Iris pigment epithelial cell (primary cell): ENCODE data around the gene OR2AT4.
"Not testable (repeated sequence)": the region's sequence is repeated elsewhere in the genome, so short reads cannot be mapped to it uniquely, and the experiment has no call there.

Experiments
- DNase-seq: peaks from one replicate; pipeline ENCODE4 v3.0.0-alpha.2; 2011; ENCODE audit warnings: low read depth

The OR2AT4 gene

DNA sequence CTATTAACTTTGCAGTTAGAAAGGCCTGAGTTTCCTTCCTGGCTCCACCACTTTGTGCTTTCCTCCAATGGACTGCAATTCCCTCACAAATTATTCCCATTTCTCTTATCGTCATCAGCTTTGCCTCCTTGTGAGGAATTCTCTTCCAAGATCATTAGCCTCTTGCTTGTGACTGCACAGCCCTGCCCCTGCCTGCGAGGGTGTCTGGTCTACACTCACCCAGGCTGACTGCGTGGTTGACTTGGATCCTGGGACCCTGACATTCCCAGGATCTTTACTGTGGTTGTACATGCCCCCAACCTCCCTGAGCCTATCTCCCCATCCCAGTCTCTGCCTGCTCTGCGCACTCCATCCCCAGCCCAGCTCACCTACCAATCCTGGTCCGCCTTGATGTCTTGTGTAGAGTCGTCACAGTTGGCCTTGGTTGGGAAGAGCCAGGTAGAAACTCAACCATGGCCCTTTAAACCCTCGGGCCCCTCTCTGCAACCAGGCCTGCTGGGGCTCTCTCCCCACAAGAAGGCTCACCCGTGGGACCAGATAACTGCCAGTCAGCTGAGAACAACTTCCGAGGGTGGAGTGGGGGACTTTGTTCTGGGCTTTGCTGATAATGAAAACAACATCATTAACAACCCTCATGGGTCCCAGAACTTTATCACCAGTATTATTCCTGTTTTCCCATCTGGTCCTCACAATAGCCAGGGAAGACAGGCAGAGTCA, at the start of gene OR2AT4:
TSS of gene OR2AT4 (minus strand) at position 421 of the 717 bp plus-strand sequence.
- DNase-seq: no peak

DNA sequence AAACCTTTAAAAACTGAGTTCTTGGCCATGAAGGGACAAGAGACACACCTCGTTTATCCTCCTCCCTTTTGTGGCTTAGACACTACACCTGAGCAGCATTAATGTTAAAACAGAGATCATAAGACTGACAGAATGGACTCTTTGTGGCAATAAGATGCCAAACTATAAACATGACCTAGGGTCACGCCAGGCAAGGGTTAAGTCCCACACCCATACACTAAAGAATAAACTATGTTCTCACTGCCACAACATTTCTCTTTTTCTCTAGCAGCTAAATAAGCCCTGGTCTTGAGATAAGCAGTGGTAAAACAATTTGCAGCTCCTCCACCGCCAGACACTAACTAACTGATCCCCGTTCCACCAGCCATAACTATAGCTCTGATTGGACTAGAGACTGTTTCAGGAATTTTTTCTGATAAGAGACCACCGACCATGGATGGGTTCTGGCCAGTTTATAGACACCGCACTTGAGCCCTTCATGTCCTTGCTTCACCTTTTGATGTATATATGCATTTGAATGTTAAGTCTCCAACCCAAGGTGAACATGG, 49.4 kb upstream of the OR2AT4 start:
- no peak for DNase-seq

DNA sequence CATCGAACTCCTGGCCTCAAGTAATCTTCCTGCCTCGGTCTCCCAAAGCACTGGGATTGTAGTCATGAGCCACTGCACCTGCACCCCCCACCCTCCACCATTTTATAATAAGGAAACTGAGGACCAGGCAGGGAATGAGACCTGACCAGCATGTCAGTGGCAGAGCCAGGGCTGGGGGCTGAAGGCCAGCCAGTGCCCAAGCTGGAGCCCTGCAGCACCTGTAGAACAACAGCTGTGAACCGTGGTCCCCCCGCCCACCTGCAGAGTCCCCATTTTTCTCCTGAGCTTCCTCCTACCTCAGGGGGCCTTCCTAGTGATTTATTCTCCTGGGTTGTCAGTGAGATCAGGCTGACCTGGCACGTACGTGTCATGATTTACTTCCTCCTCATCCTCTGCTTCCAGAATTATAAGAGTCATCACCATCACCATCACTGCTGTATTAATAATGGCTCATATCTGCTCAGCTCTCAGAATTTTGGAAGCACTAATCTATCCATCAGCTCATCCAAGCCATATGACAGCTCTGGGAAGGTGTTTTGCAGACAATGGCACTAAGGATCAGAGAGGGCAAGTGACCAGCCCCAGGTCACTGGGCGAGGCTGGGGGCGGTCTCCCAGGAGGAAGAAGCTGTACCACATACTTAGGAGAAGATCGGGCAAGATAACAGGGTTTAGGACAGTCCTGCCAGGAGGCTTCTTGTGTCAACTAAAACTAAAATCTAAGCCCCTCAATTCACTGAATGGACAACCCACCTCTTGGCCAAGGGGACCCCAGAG, 48.7 kb upstream of the OR2AT4 start:
- no peak for DNase-seq

DNA sequence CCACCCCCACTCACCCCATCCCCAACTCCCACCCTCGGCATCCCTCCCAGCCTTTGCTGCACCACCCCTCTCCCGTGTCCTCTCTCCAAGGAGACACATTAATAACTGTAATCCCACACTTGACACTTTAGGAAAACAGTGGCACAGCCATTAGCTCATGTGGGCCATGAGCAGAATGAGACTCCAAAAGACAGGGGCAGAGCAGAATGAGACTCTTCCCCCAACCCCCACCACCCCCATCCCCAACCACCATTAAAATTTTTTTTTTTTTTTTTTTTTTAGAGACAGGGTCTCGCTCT, 48.0 kb upstream of the OR2AT4 start:
- DNase-seq: no peak

DNA sequence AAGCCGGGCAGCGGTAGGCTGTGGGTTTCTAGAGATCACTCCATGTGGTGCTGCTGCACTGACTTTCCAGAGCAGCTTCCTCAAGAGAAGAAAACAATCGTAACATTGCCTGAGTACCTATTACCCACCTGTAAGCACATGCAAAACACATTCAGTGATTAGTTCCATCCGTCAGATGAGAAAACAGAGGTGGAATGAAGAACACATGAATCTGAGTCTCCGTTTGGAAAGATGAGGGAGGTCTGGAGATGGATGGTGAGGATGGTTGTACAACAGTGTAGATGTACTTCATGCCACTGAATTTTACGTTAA, 46.7 kb upstream of the OR2AT4 start:
- DNase-seq: no peak

DNA sequence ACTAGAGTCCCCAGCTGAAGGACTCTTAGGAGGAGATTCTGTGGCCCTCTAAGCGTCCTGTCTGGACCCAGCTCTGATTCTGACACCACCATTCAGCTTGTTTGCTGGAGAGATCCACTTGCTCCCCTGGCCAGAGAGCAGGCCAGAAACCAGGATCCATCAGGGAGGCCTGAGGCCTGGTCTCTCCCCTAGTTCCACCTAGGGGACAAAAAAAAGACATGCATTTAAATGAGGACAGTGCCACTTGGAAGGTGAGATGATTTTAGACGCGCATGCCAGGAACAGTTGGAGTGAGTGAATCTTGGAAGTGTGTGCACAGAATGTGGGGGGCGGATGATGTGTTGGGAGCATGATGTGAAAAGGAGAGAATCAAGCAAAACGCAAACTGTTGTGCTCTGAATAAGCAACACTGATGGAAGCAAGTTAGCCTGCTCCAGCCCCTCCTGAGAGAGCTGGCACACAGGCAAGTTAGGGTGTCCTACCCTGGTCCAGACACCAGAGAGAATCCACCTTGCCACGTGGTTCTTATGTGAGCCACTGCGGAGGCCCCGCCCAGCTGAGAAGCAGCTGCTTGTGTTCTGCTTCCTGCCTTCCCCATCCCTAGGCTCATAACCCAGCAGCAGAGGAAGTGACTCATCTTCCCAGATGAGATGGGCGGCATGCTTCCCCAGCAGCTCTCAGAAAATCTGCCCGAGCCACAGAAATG, 46.2 kb upstream of the OR2AT4 start:
- peak; percentile 97 for DNase-seq

DNA sequence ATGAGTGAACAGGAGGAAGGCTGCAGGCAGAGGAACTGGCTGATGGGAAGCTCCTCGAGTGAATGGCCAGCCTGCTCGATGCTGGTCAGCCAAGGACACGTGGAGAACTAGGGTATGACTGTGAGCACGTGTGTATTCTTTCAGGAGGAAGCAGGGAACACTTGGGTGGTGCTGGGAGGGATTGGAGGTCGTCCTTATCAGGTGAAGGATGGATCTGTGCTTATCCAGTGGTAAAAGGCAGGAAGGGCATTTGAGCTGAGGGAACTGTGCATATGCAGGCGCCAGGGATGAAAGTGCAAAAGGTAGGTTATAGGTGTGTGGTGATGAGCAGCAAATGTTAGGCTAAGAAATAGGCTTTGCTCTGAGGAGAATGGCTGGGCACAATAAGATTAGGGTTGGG, 44.5 kb upstream of the OR2AT4 start:
- no peak for DNase-seq

DNA sequence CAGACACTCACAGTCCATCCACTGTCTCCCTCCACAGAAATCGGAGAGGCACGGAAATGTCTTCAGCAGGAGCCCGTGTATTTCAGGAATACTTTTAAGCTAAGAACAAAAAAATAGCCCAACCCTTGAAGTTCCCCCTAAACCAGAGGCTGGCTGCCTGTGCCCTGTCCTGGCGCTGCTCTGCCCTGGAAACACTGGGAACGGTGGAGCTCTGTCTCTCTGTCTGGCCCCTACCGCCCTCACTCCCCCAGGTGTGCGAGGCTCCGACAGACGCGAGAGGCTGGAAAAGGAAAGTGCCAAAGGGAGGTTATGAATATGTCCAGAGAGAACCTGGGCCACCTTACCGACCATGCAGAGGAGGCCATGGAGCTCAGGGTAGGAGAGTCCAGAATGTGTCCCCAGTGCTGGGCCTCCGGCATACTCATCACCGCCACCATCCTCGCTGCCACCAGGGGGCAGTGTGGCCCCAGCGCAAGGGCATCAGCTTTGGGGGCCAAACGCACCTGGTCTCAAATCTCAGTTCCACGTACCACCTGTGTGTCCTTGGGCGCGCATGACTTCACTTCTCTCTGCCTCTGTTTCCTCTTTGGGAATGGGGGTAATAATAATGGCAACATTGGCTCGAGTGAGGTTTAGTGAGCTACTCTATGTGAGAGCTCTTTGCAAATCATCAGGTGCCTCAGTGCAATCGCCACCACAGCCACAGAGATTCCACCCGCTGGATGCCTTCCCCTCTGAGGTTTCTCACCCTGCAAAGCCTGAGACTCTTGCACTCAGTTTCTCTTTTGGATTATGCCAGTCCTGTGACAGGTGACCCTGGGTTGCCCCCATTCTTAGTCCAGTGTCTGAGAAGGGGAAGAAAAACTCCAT, 43.8 kb upstream of the OR2AT4 start:
- DNase-seq: peak; percentile 23

DNA sequence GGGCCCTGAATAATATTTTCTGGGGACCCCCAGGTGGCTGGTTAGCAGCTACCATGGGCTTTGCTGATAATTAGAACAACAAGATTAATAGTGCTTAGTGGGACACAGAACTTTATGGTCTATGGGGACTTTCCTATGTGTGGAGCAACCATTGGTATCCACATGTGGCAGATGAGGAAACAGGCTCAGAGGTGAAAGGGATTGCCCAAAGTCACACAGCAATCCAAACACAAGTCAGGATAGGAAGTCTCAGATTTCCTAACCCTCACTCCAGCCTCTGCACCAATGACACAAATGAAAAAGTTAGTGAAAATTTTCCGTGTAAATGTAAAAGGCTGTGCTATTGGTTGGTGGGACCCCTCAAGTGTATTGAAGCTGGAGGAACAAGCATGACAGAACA, 39.0 kb upstream of the OR2AT4 start:
- DNase-seq: no peak

DNA sequence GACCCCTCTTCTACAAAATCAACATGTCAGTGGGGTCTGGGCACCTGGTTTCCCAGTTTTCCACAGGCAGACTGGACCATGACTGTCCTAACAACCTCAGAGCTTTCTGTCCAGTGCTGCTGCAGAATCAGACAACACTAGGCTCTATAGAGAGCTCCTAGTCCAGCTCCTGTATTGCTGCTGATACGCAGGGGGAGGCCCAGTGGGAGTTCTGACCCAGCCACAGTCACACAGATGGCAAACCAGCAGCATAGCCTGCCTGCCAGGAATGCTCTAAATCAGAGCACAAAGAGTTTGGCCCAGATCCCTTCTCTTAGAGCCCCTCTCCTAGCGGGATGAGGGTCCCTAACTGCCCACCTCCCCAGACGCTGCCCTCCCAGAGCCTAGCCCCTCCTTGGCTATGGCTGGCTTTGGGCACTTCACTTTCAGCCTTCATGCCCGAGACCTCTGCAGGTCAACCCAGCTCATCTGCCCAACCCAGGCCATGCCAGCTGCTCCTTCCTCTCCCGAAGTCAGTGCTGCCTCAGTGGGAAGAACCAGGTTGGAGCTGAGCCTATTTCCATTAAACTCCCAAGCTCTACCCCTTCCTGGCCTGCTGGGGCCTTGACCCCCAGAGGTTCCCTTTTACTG, 38.5 kb upstream of the OR2AT4 start:
- DNase-seq: no peak

DNA sequence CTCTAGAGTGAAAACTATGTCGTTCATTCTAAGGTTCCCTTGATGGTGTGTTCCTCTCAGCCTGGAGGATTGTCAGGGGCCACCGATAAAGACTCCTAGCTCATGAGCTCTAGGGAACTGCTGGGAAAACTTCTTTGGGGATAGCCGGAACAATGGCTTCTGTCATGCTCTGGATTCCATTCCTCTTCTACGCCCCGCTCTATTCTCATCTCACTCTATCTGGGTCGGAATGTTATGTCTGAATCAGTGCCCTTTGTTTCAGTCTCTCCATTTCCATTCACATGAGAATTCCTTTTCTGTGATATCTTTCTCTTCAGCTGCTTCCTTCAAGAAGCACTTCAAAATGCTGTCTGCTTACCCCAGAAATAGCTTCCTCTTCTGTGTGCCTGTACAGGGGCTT, 37.3 kb upstream of the OR2AT4 start:
- DNase-seq: no peak

DNA sequence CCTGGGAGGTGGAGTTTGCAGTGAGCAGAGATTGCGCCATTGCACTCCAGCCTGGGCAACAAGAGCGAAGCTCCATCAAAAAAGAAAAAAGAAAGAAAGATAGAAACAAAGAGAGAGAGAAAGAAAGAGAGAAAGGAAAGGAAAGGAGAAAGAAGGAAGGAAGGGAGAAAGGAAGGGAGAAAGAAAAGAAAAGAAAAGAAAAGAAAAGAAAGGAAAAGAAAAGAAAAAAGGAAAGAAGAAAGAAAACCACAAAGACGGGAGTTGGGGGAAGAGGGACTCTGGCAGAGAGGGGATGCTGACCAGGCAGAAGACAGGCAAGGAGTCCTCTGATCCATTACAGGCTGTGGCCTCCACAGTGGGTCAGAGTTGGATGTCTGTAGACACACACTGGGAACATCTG, 35.4 kb upstream of the OR2AT4 start:
- no peak for DNase-seq

DNA sequence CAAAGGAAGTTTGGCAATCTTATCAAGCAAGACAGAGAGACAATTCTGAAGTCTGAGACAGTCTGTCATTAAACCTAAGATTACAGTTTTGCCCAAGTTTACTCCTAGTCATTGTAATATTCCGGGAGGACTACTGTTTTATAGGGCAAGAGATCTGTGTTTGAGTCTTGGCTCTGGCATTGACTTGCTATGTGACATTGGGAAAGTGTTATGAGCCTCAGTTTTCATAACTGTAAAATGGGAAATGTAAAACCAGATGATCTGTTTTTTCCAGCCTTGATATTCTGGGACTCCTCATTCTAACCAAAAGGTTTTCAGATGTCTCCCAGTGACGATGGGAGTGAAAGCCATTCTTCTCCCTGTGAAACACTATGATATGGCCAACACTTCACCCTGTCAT, 29.9 kb upstream of the OR2AT4 start:
- DNase-seq: no peak

DNA sequence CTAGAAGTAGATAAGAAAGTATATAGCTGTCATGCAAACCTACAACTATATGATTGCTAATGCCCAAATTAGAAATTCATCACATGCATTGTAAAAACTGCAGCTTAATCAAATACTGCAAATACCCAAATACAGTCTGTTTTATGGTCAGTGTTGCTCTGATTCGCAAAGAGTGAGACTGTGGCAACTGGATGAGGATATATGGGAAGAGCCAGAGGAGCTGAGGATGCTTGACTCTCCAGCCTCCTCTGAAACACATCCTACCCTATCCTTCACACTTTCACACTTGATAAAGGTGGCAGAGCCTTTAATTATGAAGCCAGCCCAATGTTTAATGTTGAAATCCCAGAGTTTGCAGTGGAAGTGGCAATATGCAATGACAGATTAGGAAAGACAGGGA, 21.9 kb upstream of the OR2AT4 start:
- DNase-seq: no peak

DNA sequence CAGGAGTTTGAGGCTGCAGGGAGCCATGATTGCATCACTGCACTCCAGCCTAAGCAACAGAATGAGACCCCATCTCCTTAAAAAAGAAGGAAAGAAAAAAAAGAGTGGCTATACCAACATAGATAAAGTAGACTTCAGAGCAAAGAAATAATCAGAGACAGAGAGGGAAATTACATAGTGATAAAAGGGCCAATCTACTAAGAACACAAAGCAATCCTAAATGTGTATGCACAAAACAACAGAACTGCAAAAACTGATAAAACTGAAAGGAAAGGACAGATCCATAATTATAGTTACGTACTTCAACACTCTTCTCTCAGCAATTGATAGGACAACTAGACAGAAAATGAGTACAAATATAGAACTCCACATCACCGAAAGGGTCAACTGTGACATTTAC, 17.8 kb upstream of the OR2AT4 start:
- no peak for DNase-seq

DNA sequence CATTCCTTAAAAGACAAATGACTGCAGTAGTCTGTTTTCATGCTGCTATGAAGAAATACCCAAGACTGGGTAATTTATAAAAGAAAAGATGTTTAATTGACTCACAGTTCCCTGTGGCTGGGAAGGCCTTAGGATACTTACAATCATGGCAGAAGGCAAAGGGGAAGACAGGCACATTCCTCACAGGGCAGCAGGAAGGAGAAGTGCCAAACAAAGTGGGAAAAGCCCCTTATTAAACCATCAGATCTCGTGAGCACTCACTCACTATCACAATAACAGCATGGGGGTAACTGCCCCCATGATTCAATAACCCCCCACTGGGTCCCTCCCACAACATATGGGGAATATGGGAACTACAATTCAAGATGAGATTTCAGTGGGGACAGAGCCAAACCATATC, 16.4 kb upstream of the OR2AT4 start:
- no peak for DNase-seq

DNA sequence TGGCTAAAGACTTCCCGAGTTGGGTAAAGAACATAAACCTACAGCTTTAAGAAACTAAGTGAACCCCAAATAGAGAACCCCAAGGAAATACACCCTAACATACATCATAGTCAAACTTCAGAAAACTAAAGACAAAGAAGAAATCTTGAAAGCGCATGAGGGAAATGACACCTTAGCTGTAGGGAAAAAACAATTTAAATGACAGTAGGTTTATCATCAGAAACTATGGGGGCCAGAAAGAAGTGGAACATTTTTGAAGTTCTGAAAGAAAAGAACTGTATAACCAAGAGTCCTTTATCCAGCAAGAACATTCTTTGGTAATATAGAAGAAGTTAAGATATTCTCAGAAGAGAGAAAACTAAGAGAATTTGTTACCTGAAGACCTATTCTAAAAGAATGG, 15.5 kb upstream of the OR2AT4 start:
- DNase-seq: no peak

DNA sequence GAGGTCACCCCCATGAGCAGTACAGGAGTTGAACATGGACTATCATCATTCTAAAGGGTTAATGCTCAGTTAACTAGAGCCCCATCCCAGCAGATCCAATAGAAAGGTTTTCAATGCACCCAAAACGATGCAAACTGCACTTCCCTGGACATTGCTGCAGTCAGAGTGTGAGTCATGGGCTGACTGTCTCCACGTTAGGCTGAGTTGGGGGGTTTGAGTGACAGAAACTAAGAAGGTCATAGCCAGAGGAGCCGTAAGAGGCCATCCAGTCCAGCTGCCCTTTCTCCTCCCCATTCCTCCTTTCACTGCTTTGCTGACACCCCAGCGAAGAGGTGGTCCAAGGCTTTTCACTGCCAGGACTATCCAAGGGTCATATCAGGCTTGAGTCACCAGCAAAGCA, 10.5 kb upstream of the OR2AT4 start:
- peak; percentile 43 for DNase-seq

DNA sequence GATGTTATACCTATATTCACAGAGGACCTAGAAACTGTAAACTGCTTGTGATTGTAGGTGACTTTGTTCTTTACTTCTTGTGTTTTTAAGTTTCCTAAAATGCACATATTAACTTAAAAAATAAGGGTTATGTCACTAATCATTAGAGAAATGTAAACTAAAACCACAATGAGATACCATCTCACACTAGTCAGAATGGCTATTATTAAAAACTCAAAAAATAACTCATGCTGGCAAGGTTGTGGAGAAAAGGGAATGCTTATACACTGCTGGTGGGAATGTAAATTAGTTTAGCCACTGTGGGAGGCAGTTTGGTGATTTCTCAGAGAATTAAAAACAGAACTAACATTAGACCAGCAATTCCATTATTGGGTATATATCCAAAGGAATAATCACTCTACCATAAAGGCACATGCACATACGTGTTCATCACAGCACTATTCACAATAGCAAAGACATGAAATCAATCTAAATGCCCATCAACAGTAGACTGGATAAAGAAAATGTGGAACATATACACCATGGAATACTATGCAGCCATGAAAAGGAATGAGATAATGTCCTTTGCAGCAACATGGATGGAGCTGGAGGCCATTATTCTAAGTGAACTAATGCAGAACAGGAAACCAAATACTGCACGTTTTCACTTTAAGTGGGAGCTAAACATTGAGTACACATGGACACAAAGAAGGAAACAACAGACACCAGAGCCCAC, 9.4 kb upstream of the OR2AT4 start:
- not testable (repeated sequence) for DNase-seq

DNA sequence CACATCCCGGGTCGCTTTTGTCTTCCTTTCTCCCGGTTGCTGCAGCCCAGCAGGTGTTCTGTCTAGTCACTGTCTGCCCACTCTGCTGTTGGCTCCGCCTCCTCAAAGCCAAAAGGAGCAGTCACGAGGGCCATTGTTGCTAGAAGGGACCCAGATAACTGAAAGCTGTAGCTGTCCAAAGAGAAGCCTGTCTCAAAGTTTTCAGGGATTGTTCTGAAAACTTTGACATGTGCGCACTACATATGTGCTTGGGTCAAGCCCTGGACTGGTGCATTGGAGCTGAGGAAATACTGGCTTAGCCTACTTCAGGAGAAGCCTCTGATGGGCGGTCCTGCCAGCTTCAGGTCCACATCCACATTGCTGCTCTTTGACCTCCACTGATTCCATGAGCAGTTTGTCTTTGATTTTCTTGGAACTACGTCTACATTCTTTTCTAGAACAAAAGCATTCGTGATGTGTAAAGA, 8.8 kb upstream of the OR2AT4 start:
- peak; percentile 10 for DNase-seq
